Neural cell (in vitro differentiated cells): ENCODE data around the gene DNAJC13. TPM values are rescaled to one million over a fixed set of nuclear protein-coding genes. Genes with fewer than 3 reads are reported as not detected.

Experiments used
- H2AFZ ChIP-seq: fragments of 200-600, 300-800 bp; sonication (generic), shearing (Covaris generic); 2 replicates; pipeline ENCODE4 v1.6.0; 2014; ENCODE audit warnings: low read depth, mild to moderate bottlenecking, antibody characterized with exemption, low read length, moderate library complexity
- H3F3A ChIP-seq: fragments of 200-600 bp; shearing (Covaris generic); 2 replicates; pipeline ENCODE4 v1.6.1; 2016; ENCODE audit warnings: mild to moderate bottlenecking, moderate library complexity, mixed read lengths, antibody characterized with exemption, low read length; ENCODE audit not compliant: insufficient read depth, poor library complexity, severe bottlenecking
- H3K27ac ChIP-seq: fragments of 200-600, 300-800 bp; sonication (generic), shearing (Covaris generic); 2 replicates; pipeline ENCODE4 v1.5.1; 2014; ENCODE audit warnings: mild to moderate bottlenecking, low read length, moderate library complexity
- H3K27me3 ChIP-seq: fragments of 300-800, 200-600 bp; sonication (generic), shearing (Covaris generic); 2 replicates; pipeline ENCODE4 v1.6.0; 2014; ENCODE audit warnings: mild to moderate bottlenecking, low read depth, low read length, moderate library complexity; ENCODE audit not compliant: insufficient read depth
- H3K36me3 ChIP-seq: fragments of 300-800, 200-600 bp; sonication (generic), shearing (Covaris generic); 2 replicates; pipeline ENCODE4 v1.5.1; 2014; ENCODE audit warnings: mild to moderate bottlenecking, antibody characterized with exemption, low read length, moderate library complexity; ENCODE audit not compliant: insufficient read depth
- H3K4me2 ChIP-seq: fragments of 300-800, 200-600 bp; sonication (generic), shearing (Covaris generic); 2 replicates; pipeline ENCODE4 v1.6.0; 2014; ENCODE audit warnings: mild to moderate bottlenecking, low read length
- H3K4me3 ChIP-seq: fragments of 300-800, 200-600 bp; sonication (generic), shearing (Covaris generic); 2 replicates; pipeline ENCODE4 v1.5.1; 2014; ENCODE audit warnings: mild to moderate bottlenecking, low read length, moderate library complexity
- H3K79me2 ChIP-seq: fragments of 200-600 bp; shearing (Covaris generic); replicated peaks from 2 replicates; pipeline ENCODE4 v1.6.0; 2014; ENCODE audit warnings: mild to moderate bottlenecking, low read length, moderate library complexity; ENCODE audit not compliant: insufficient read depth
- H3K9ac ChIP-seq: fragments of 300-800, 200-600 bp; sonication (generic), shearing (Covaris generic); 2 replicates; pipeline ENCODE4 v1.6.1; 2016; ENCODE audit warnings: mild to moderate bottlenecking, low read length, mixed read lengths
- H3K9me2 ChIP-seq: fragments of 200-600 bp; shearing (Covaris generic); 2 replicates; pipeline ENCODE4 v1.6.1; 2016; ENCODE audit warnings: mild to moderate bottlenecking, low read length, mixed read lengths; ENCODE audit not compliant: insufficient read depth
- H3K9me3 ChIP-seq: fragments of 200-600, 300-800 bp; sonication (generic), shearing (Covaris generic); 2 replicates; pipeline ENCODE4 v1.6.1; 2016; ENCODE audit warnings: mild to moderate bottlenecking, mixed run types, low read length, moderate library complexity, mixed read lengths
- H4K20me1 ChIP-seq: fragments of 200-600 bp; shearing (Covaris generic); 2 replicates; pipeline ENCODE4 v1.6.1; 2016; ENCODE audit warnings: mild to moderate bottlenecking, mixed run types; ENCODE audit not compliant: insufficient read depth
- EP300 ChIP-seq: fragments of 450-650 bp; conservative IDR thresholded peaks from 2 replicates; pipeline ENCODE4 v1.6.1; 2014; ENCODE audit warnings: antibody characterized with exemption, mild to moderate bottlenecking, moderate library complexity; ENCODE audit not compliant: poor library complexity, severe bottlenecking
- EZH2 ChIP-seq: fragments of 200-600, 300-800 bp; shearing (Covaris generic), sonication (generic); IDR thresholded peaks from 2 replicates; pipeline ENCODE4 v1.6.1; 2014; ENCODE audit warnings: antibody characterized with exemption, low read length, borderline replicate concordance, mild to moderate bottlenecking; ENCODE audit not compliant: insufficient read depth, poor library complexity, severe bottlenecking
- MXI1 ChIP-seq: fragments of 450-650 bp; conservative IDR thresholded peaks from 2 replicates; pipeline ENCODE4 v1.6.1; 2014; ENCODE audit warnings: antibody characterized with exemption, mild to moderate bottlenecking; ENCODE audit not compliant: poor library complexity, severe bottlenecking
- POLR2AphosphoS5 ChIP-seq: IDR thresholded peaks from 2 replicates; pipeline ENCODE4 v1.6.1; 2012
- RAD21 ChIP-seq: fragments of 450-650 bp; conservative IDR thresholded peaks from 2 replicates; pipeline ENCODE4 v1.6.1; 2014; ENCODE audit warnings: antibody characterized with exemption, mild to moderate bottlenecking, moderate library complexity
- REST ChIP-seq: IDR thresholded peaks from 2 replicates; pipeline ENCODE4 v1.6.1; 2012; ENCODE audit warnings: borderline replicate concordance
- SMC3 ChIP-seq: fragments of 450-650 bp; conservative IDR thresholded peaks from 2 replicates; pipeline ENCODE4 v1.6.1; 2014; ENCODE audit warnings: antibody characterized with exemption, mild to moderate bottlenecking, moderate library complexity; ENCODE audit not compliant: poor library complexity
- TAF1 ChIP-seq: IDR thresholded peaks from 2 replicates; pipeline ENCODE4 v1.6.1; 2012; ENCODE audit warnings: low read depth
- polyA plus RNA-seq: library from polyadenylated mRNA; depleted of rRNA; stranded (reverse); fragments of >200 nt; gene quantifications from 2 replicates; pipeline ENCODE4 v1.2.3, GENCODE V29; 2014
- TF ChIP-seq, protein P1 (sequence below): fragments of 450-650 bp; IDR thresholded peaks from 2 replicates; pipeline ENCODE4 v1.5.1; 2014; ENCODE audit warnings: antibody characterized with exemption, mild to moderate bottlenecking, moderate library complexity; ENCODE audit not compliant: poor library complexity, severe bottlenecking

The DNAJC13 gene
- polyA plus RNA-seq, 1 donor from 2014 or later, result 38.4 TPM

GRCh38 chr3:132561003-132561402 is 143.7 kb downstream of the DNAJC13 start:
- Histone ChIP-seq H3K27me3 (no peaks in the 10 kb centered on the region), H2AFZ (no peak overlapping the region), H3K79me2 (no peaks in the 10 kb centered on the region), H3K9me3 (no peaks in the 10 kb centered on the region), H3K9ac (no peak overlapping the region), H3F3A (no peaks in the 10 kb centered on the region), H3K4me3 (no peak overlapping the region), H3K36me3 (no peaks in the 10 kb centered on the region), H4K20me1 (no peaks in the 10 kb centered on the region), H3K27ac (no peak overlapping the region), H3K4me2 (no peak overlapping the region), H3K9me2 (no peaks in the 10 kb centered on the region)
- TF ChIP-seq EP300 (no peak), SMC3 (no peak), POLR2AphosphoS5 (no peak), REST (no peak), MXI1 (no peak), RAD21 (no peak), TAF1 (no peak), EZH2 (no peak)

- H3K9me3 ChIP-seq, result no peaks in the 10 kb centered on the region
- no peaks in the 10 kb centered on the region for H3K36me3 ChIP-seq
- no peak overlapping the region for H3K27ac ChIP-seq
- H3K4me2 ChIP-seq, result no peak overlapping the region
- H4K20me1 ChIP-seq, result no peaks in the 10 kb centered on the region
- H3K27me3 ChIP-seq, result no peaks in the 10 kb centered on the region
- H3K4me3 ChIP-seq, result no peak overlapping the region
- H3K9me2 ChIP-seq, result no peaks in the 10 kb centered on the region
- H3F3A ChIP-seq, result no peaks in the 10 kb centered on the region
- no peak overlapping the region for H3K9ac ChIP-seq
- TF ChIP-seq SMC3, result no peak
- TF ChIP-seq, protein P1, sequence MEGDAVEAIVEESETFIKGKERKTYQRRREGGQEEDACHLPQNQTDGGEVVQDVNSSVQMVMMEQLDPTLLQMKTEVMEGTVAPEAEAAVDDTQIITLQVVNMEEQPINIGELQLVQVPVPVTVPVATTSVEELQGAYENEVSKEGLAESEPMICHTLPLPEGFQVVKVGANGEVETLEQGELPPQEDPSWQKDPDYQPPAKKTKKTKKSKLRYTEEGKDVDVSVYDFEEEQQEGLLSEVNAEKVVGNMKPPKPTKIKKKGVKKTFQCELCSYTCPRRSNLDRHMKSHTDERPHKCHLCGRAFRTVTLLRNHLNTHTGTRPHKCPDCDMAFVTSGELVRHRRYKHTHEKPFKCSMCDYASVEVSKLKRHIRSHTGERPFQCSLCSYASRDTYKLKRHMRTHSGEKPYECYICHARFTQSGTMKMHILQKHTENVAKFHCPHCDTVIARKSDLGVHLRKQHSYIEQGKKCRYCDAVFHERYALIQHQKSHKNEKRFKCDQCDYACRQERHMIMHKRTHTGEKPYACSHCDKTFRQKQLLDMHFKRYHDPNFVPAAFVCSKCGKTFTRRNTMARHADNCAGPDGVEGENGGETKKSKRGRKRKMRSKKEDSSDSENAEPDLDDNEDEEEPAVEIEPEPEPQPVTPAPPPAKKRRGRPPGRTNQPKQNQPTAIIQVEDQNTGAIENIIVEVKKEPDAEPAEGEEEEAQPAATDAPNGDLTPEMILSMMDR, result no peak
- TF ChIP-seq MXI1, result no peak
- TF ChIP-seq EZH2, result no peak
- TF ChIP-seq REST, result no peak
- no peak for TF ChIP-seq EP300
- no peak for TF ChIP-seq TAF1
- no peak for TF ChIP-seq RAD21
- no peak for TF ChIP-seq POLR2AphosphoS5
- H2AFZ ChIP-seq, result no peak overlapping the region
- no peaks in the 10 kb centered on the region for H3K79me2 ChIP-seq
Observed at GRCh38 chr3:132563420-132564069, 146.2 kb downstream of the DNAJC13 start.
